GM19438 (cell line): ENCODE data around the gene CDH10.

Experiments used
- ATAC-seq: cut with Tn5 transposase; IDR thresholded peaks from one replicate; pipeline ENCODE4 v1.9.1; 2021; ENCODE audit warnings: low read depth; ENCODE audit not compliant: unreplicated experiment

Gene CDH10

DNA sequence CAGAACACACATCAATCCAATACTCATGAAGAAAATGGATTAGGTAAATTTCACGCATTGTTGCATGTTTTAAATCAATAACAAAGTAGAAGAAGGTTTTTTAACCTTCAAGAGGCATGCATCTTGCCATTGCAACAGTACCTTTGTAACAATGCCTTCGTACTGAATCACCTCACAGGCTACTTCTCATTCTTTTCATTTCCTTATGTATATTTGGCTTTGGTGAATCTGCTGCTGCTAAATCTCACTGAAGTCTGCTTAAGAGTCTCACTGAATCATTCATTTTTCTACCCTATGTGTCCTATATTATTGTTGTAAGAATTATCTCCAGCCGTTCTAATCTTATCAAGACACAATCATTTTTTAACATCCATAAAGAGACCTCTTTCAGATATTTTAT, 152.5 kb downstream of the CDH10 start:
- no peak for ATAC-seq

DNA sequence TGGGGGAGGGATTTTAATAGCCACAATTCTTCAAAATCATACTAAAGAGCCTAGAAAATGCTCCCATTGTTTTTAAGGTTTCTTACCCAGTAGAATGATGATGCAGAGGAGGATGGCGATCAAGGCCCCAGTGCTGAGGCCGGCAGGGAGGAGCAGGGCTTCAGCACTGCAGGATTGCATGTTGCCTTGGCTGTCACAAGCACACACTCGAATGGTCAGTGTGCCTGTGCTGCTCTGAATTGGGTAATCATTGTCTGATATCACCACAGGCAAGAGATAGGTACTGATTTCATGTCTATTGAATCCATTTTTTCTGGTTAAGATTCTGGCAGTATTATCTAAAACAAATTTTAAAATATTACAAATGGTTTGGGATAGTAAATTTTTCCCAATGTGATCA, 153.3 kb downstream of the CDH10 start:
- ATAC-seq = no peak

- no peak for ATAC-seq
Observed at GRCh38 chr5:24487368-24488229, 157.2 kb downstream of the CDH10 start.

DNA sequence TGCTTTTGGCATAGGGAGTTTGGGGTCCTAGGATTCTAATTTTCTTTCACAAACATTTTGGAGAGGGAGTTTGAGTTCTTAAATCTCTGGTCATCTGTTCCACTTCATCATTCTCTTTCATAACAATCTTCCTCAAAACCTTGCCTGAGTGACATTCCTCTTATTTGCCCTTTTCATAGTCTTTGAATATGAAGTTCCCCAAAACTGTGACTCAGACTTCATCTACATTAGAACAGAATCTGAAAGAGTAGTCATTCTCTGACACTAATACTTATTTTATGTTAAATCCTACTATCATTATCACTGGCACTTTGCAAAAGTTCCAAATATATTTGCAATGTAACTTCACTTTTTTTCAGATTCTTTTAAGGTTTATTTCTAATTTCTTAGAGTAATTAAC, 163.8 kb downstream of the CDH10 start:
- ATAC-seq = no peak

DNA sequence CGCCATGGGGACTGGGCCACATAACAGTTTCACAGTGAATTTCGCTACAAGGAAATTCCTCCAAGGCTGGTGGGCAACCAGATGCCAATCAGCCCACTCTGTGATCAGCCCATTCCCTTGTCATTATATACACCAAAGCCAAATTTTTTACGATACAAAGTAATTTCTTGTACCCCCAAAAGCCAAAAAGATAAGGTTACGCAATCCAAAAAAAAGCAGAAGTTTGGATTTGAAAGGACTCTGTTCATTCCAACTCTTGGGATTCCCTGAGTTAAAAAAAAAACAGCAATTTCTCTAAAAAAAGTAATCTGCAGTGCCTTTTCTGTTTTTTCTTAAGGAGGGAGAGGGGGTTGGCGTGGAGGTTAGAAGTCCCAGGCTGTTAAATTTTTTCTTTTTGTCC, 166.8 kb downstream of the CDH10 start:
- no peak for ATAC-seq

GRCh38 chr5:24475101-24475500, 169.7 kb downstream of the CDH10 start:
- ATAC-seq = no peak

DNA sequence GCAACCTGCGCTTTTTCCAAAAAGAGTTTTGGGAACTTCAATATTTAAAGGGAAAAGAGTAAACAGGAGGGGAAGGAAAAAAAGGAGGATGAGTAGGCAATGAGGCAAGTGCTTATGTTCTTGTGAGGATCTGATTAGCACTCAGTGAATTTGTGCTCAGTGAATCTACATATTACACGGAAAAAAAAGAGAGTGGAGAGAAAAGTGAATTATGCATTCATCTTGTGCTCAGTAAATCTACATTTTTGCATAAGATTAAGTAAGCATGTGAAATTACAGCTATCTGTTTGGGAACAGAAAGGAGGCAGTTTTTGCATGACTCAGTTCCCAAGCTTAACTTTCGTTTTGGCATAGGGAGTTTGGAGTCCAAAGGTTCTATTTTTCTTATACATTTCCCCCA, 170.1 kb downstream of the CDH10 start:
- no peak for ATAC-seq

DNA sequence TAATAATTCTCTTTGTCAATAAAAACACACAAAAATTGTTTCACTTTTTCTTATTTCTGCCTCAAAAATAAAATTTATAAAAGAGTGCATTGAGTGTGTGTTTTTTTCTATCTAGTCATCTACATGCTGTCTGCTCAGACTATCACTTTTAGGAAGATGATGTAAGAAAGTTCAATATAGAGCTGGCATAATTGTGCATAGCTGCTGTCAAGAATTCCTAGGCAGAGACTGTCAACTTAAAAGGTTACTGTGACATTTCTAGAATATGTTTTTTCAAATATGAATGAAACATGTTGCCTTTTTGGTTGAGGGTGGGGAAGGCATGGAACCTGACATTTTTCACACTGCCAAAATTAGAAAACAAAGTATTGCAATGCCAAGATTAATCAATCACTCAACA, 172.3 kb downstream of the CDH10 start:
- ATAC-seq = no peak

GRCh38 chr5:24444414-24444813, 200.4 kb downstream of the CDH10 start:
- no peak for ATAC-seq

DNA sequence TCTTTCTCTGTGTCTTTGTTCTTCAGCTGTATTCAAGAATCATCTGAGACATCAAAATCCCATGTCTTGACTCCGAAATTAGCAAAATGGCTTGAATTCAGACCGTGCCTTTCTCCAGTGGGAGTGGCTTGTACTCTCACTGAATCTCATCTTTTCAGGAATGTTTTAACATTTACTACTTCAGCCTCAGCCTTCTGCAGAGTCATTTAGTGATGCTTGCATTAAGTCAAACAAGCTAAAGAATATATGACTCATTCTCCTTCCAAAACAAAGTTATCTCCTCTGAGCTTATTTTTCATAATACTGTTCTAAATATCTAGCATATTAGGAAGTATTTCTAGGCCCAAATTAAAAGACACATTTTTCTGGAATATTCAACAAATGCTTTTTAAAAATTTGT, 205.3 kb downstream of the CDH10 start:
- no peak for ATAC-seq
